Measurements from ENCODE around the gene COL27A1.

DNA sequence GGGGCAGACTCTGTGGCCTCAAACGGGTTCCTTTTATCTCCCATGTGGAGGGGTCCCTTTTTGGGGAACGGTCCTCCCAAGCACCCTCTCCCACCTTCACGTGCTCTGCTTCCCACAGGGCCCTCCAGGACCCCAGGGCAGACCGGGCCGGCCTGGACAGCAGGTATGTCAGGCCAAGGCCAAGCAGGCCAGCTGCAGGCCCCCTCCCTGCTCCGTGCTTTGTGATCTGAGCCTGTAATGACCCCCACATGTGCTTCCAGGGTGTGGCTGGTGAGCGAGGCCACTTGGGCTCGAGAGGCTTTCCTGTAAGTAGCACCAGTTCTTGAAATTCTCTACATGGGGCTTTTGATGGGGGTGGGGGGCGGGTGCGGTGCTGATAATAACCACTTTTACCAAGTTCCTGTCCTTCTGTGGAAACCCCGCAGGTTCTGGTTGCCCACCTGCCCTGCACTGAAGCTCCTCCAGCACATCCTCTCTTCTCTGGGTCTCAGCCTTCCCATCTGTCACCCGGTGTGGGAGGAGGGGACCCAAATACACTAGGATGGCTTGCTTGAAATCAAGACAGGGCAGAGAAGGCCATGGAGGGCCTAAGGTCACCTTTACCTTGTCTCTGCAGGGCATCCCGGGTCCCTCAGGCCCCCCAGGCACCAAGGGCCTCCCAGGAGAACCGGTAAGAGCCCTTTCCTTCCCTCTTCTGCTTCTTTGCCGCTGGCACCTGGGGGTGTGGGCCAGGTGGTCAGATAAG lies 109.6 kb downstream of the COL27A1 start:
- TF ChIP-seq EZH2 (IDR thresholded peaks at IDR 0.05; ENCODE audit: borderline replicate concordance, low read length) (no peak), CTCF (IDR thresholded peaks at IDR 0.05; ENCODE audit: low read length) (no peak)

All from OCI-LY1 (cell line).